B cell (primary cell): ENCODE results near the gene SNTG2. TPM values are rescaled to one million over a fixed set of nuclear protein-coding genes. Genes with fewer than 3 reads are reported as not detected.

ENCODE experiments used
- ATAC-seq: fragments of 200-7000 bp; cut with Tn5 transposase; one replicate; pipeline ENCODE4 v1.10.0; 2021; ENCODE audit warnings: low read depth, mild to moderate bottlenecking, moderate number of reproducible peaks, moderate library complexity
- CTCF ChIA-PET: fragments of 350-600 bp; sonication (Branson Sonifier 250); formaldehyde crosslinking; loops from one replicate; lab custom pipeline; 2021; ENCODE audit warnings: antibody characterized with exemption, inconsistent platforms; lab: Charles Lee
- POLR2A ChIA-PET: fragments of 350-600 bp; sonication (Branson Sonifier 250); formaldehyde crosslinking; loops from one replicate; lab custom pipeline; 2021; ENCODE audit warnings: antibody characterized with exemption; lab: Charles Lee
- DNase-seq: peaks from one replicate; pipeline ENCODE4 v3.0.0; 2013
- H2AFZ ChIP-seq: 2 replicates; pipeline ENCODE4 v1.6.1; 2012; ENCODE audit warnings: mild to moderate bottlenecking, low read depth, low read length; ENCODE audit not compliant: insufficient read depth, poor library complexity, severe bottlenecking
- H3K27ac ChIP-seq, 2 donors: 1 replicate in 1 of 2; 2 replicates in 1 of 2; pipeline ENCODE4 v1.5.1; 2012 to 2013; ENCODE audit warnings: low read length in 2 of 2, mild to moderate bottlenecking in 2 of 2, moderate library complexity in 1 of 2
- H3K27me3 ChIP-seq, 4 experiments: fragments of 200-600 bp in 1 of 4; sonication (generic) in 1 of 4; replicated peaks in 1 of 4; 1 replicate in 2 of 4; 2 replicates in 2 of 4; pipeline versions ENCODE4 v1.6.1 to v1.7.0; 2013 to 2016; ENCODE audit warnings: low read length in 3 of 4, mild to moderate bottlenecking in 2 of 4, mixed read lengths in 1 of 4, moderate library complexity in 1 of 4; ENCODE audit not compliant: insufficient read depth in 4 of 4, control insufficient read depth in 3 of 4; ENCODE audit errors: control extremely low read depth in 1 of 4
- H3K36me3 ChIP-seq, 2 experiments: replicated peaks in 1 of 2; 1 replicate in 1 of 2; 2 replicates in 1 of 2; pipeline versions ENCODE4 v1.6.1 to v1.7.1; 2013; ENCODE audit warnings: low read length in 1 of 2; ENCODE audit not compliant: insufficient read depth in 2 of 2, control insufficient read depth in 1 of 2; ENCODE audit errors: control extremely low read depth in 1 of 2, extremely low read depth in 1 of 2
- H3K4me1 ChIP-seq, 2 donors: fragments of 200-600 bp in 1 of 2; sonication (generic) in 1 of 2; 1 replicate in 1 of 2; 2 replicates in 1 of 2; pipeline versions ENCODE4 v1.5.1 to v1.6.1; 2013 to 2017; ENCODE audit warnings: low read length in 2 of 2; ENCODE audit not compliant: control insufficient read depth in 2 of 2, insufficient read depth in 2 of 2
- H3K4me2 ChIP-seq: replicated peaks from 2 replicates; pipeline ENCODE3; 2012; ENCODE audit warnings: mild to moderate bottlenecking, low read depth, low read length; ENCODE audit not compliant: poor library complexity, severe bottlenecking
- H3K4me3 ChIP-seq, 5 experiments: fragments of 200-600 bp in 1 of 5; sonication (generic) in 1 of 5; 1 replicate in 3 of 5; 2 replicates in 2 of 5; pipeline versions ENCODE4 v1.5.1 to v1.7.0; 2011 to 2016; ENCODE audit warnings: low read length in 4 of 5, mild to moderate bottlenecking in 4 of 5, low read depth in 2 of 5, control low read depth in 1 of 5, moderate library complexity in 1 of 5; ENCODE audit not compliant: insufficient read depth in 1 of 5; ENCODE audit errors: control extremely low read depth in 1 of 5, extremely low read depth in 1 of 5
- H3K79me2 ChIP-seq: fragments of 200-600 bp; sonication (generic); one replicate; pipeline ENCODE4 v1.6.0; 2016; ENCODE audit warnings: low read length; ENCODE audit not compliant: control insufficient read depth, insufficient read depth
- H3K9ac ChIP-seq: fragments of 200-600 bp; sonication (generic); 2 replicates; pipeline ENCODE4 v1.6.1; 2017; ENCODE audit warnings: mild to moderate bottlenecking, low read length, moderate library complexity
- H3K9me3 ChIP-seq, 3 donors: one replicate each; pipeline versions ENCODE4 v1.6.1 to v1.7.1; 2013; ENCODE audit warnings: low read length in 2 of 3; ENCODE audit not compliant: control insufficient read depth in 2 of 3, insufficient read depth in 1 of 3; ENCODE audit errors: control extremely low read depth in 1 of 3
- H4K20me1 ChIP-seq: 2 replicates; pipeline ENCODE4 v1.6.0; 2012; ENCODE audit warnings: mild to moderate bottlenecking, low read length; ENCODE audit not compliant: insufficient read depth, control insufficient read depth, poor library complexity, severe bottlenecking
- H3K27ac Mint-ChIP-seq: one replicate; pipeline ENCODE4 v1.8.0; 2021; ENCODE audit warnings: mixed read lengths
- H3K27me3 Mint-ChIP-seq: one replicate; pipeline ENCODE4 v1.8.0; 2021; ENCODE audit warnings: mixed read lengths
- H3K4me1 Mint-ChIP-seq: one replicate; pipeline ENCODE4 v1.8.0; 2021; ENCODE audit warnings: mixed read lengths
- H3K4me3 Mint-ChIP-seq: one replicate; pipeline ENCODE4 v1.8.0; 2021; ENCODE audit warnings: mixed read lengths
- H3K9me3 Mint-ChIP-seq: one replicate; pipeline ENCODE4 v1.8.0; 2022; ENCODE audit warnings: mixed read lengths; ENCODE audit not compliant: insufficient read depth
- CTCF ChIP-seq: fragments of 200-600 bp; IDR thresholded peaks from one replicate; pipeline ENCODE4 v1.8.0; 2022; ENCODE audit warnings: antibody characterized with exemption, mild to moderate bottlenecking
- EZH2 ChIP-seq: IDR thresholded peaks from 2 replicates; pipeline ENCODE4 v1.6.1; 2012; ENCODE audit warnings: borderline replicate concordance, low read depth, mild to moderate bottlenecking, moderate library complexity, low read length; ENCODE audit not compliant: insufficient read depth, poor library complexity, severe bottlenecking
- WGBS: methylation state at CpG from one replicate; pipeline ENCODE4 v1.1.5; 2013; ENCODE audit warnings: missing lambda C conversion rate; ENCODE audit not compliant: insufficient coverage; 5-methylcytosine and 5-hydroxymethylcytosine counted together
- intact Hi-C: fragments of 100-400 bp; cut with micrococcal nuclease; formaldehyde crosslinking; loops from one replicate; pipeline ENCODE4 v1.10.0; 2022
- polyA plus RNA-seq: library from polyadenylated mRNA; depleted of rRNA; stranded (reverse); fragments of >200 nt; gene quantifications from 2 replicates; pipeline ENCODE4 v1.2.3, GENCODE V29; 2012
- total RNA-seq, 2 donors: library from RNA; stranded (reverse); fragments of 120-200 nt in 1 of 2; gene quantifications; 1 replicate in 1 of 2; 2 replicates in 1 of 2; pipeline versions ENCODE4 v1.2.3 to v1.2.4, GENCODE V29; 2013 to 2022

SNTG2 gene
- total and polyA plus RNA-seq, 2 donors (not counting 1 experiment from before 2014, with no cell fraction given) = 2.1 to 2.4 TPM

GRCh38 chr2:981258-981657, 30.6 kb downstream of the SNTG2 start:
- H3K4me3 Mint-ChIP-seq = no peak overlapping the region
- ChIA-PET POLR2A (no interaction called here), CTCF (no interaction called here)
- no peak overlapping the region for H3K27ac ChIP-seq
- DNase-seq (no peak), ATAC-seq (no peak)
- H3K27me3 Mint-ChIP-seq = peaks cover 35% of the 10 kb centered on the region
- no peaks in the 10 kb centered on the region for H4K20me1 ChIP-seq
- peaks cover 32% of the 10 kb centered on the region for H3K4me1 Mint-ChIP-seq
- intact Hi-C loops = no loop called here
- peaks cover 0 to 7% (median 0%) of the 10 kb centered on the region in 3 donors for H3K9me3 ChIP-seq
- no peaks in the 10 kb centered on the region for H3K79me2 ChIP-seq
- H3K4me3 ChIP-seq = no peak overlapping the region
- no peak overlapping the region for H2AFZ ChIP-seq
- H3K36me3 ChIP-seq = no peaks in the 10 kb centered on the region
- H3K27me3 ChIP-seq = peaks cover 0 to 4% (median 0%) of the 10 kb centered on the region in 4 experiments
- H3K9ac ChIP-seq = no peak overlapping the region
- H3K4me1 ChIP-seq = peaks cover 23 to 30% of the 10 kb centered on the region in 2 donors
- TF ChIP-seq EZH2 (no peak), CTCF (no peak)
- no peaks in the 10 kb centered on the region for H3K9me3 Mint-ChIP-seq
- WGBS = 96% methylated on average over 3 of the region's 3 CpGs
- H3K27ac Mint-ChIP-seq = no peak overlapping the region
- H3K4me2 ChIP-seq = no peak overlapping the region

GRCh38 chr2:981759-982158, 31.1 kb downstream of the SNTG2 start:
- Mint-ChIP-seq H3K27ac (no peak overlapping the region), H3K27me3 (peaks cover 37% of the 10 kb centered on the region), H3K9me3 (no peaks in the 10 kb centered on the region), H3K4me3 (no peak overlapping the region), H3K4me1 (peaks cover 27% of the 10 kb centered on the region)
- H3K27me3 ChIP-seq = peaks cover 0 to under 1% (median 0%) of the 10 kb centered on the region in 4 experiments
- H3K9ac ChIP-seq = no peak overlapping the region
- ChIA-PET POLR2A (no interaction called here), CTCF (no interaction called here)
- H3K4me1 ChIP-seq = peaks cover 18 to 25% of the 10 kb centered on the region in 2 donors
- H3K4me3 ChIP-seq = no peak overlapping the region
- TF ChIP-seq CTCF (no peak), EZH2 (no peak)
- H4K20me1 ChIP-seq = no peaks in the 10 kb centered on the region
- no peak for DNase-seq
- H3K4me2 ChIP-seq = no peak overlapping the region
- H3K9me3 ChIP-seq = peaks cover 0 to 4% (median 0%) of the 10 kb centered on the region in 3 donors
- H2AFZ ChIP-seq = no peak overlapping the region
- H3K79me2 ChIP-seq = no peaks in the 10 kb centered on the region
- no peaks in the 10 kb centered on the region for H3K36me3 ChIP-seq
- no peak overlapping the region for H3K27ac ChIP-seq
- WGBS = 93% methylated on average over 4 of the region's 4 CpGs
- ATAC-seq = no peak
- intact Hi-C loops = no loop called here
